Psoas muscle (tissue), 8 donors: ENCODE data around the gene MINDY3. TPM values are rescaled to one million over a fixed set of nuclear protein-coding genes. Genes with fewer than 3 reads are reported as not detected.

Experiments
- ATAC-seq, 4 donors: fragments of 200-7000 bp; cut with Tn5 transposase; one replicate each; pipeline ENCODE4 v1.9.1; 2020; ENCODE audit warnings: moderate library complexity in 3 of 4, mild to moderate bottlenecking in 2 of 4
- DNase-seq, 2 donors: peaks; one replicate each; pipeline ENCODE4 v3.0.0-alpha.2; 2020
- H3K27ac ChIP-seq: fragments of 200-600 bp; one replicate; pipeline ENCODE4 v1.8.0; 2022
- H3K27me3 ChIP-seq, 3 donors: fragments of 200-600 bp in 1 of 3; one replicate each; pipeline versions ENCODE4 v1.6.1 to v1.8.0; 2013 to 2022; ENCODE audit warnings: low read length in 2 of 3, mild to moderate bottlenecking in 2 of 3, moderate library complexity in 1 of 3; ENCODE audit not compliant: insufficient read depth in 3 of 3
- H3K36me3 ChIP-seq, 2 donors: fragments of 200-600 bp in 1 of 2; one replicate each; pipeline versions ENCODE4 v1.6.1 to v1.8.0; 2013 to 2022; ENCODE audit warnings: low read depth in 1 of 2, mild to moderate bottlenecking in 1 of 2, moderate library complexity in 1 of 2; ENCODE audit not compliant: insufficient read depth in 1 of 2
- H3K4me1 ChIP-seq: fragments of 200-600 bp; one replicate; pipeline ENCODE4 v1.8.0; 2022
- H3K4me3 ChIP-seq: fragments of 200-600 bp; one replicate; pipeline ENCODE4 v1.8.0; 2022; ENCODE audit warnings: mild to moderate bottlenecking
- H3K9me3 ChIP-seq: fragments of 200-600 bp; one replicate; pipeline ENCODE4 v1.8.0; 2022
- CTCF ChIP-seq: fragments of 200-600 bp; IDR thresholded peaks from one replicate; pipeline ENCODE4 v1.8.0; 2022; ENCODE audit warnings: antibody characterized with exemption
- WGBS, 3 donors: extraction: QIAGEN DNeasy Blood & Tissue Kit; methylation state at CpG; one replicate each; pipeline versions ENCODE4 v1.1.6 to v1.1.7; 2013; 5-methylcytosine and 5-hydroxymethylcytosine counted together
- intact Hi-C, 2 donors: fragments of 100-400 bp; cut with DNase I; formaldehyde crosslinking; loops; one replicate each; pipeline versions ENCODE4 v1.11.0 to v1.14.2; 2022
- polyA plus RNA-seq, 3 donors: library from polyadenylated mRNA; stranded (reverse); fragments of 200-250 nt; gene quantifications; one replicate each; pipeline ENCODE4 v1.2.3, GENCODE V29; 2013
- total RNA-seq, 4 donors: library from RNA; stranded (reverse); fragmentation: NEBNext Ultra II Directional in 2 of 4; extraction: Animal tissue kit (Norgen Biotek cat#: 25700) in 2 of 4; gene quantifications; one replicate each; pipeline versions ENCODE4 v1.2.1 to v1.2.4, GENCODE V29; 2021 to 2023
- donor health status: healthy with polysubstance abuse.
- donor health status: DM: no; HTN: no; CAD: no; lungs with moderate emphysema.
- donor health status: Bipolar disorder and iron deficiency.
- donor health status: healthy.
- donor health status: DM: yes; HTN: yes; CAD: no.
- donor health status: DM: no; HTN: no; CAD: no.
- donor health status: DM: no; HTN: no; CAD: no.
- donor health status: DM: yes; HTN: yes; CAD: no.

MINDY3 gene
- total and polyA plus RNA-seq, 7 donors, result 6.1 to 17.5 (median 9.9) TPM

GRCh38 chr10:15787426-15787825 lies 72.9 kb downstream of the MINDY3 start:
- Histone ChIP-seq H3K36me3 (peaks cover 0 to 39% of the 10 kb centered on the region in 2 donors), H3K4me1 (peaks cover 5% of the 10 kb centered on the region), H3K27ac (no peak overlapping the region), H3K9me3 (no peaks in the 10 kb centered on the region), H3K27me3 (no peaks in the 10 kb centered on the region), H3K4me3 (no peak overlapping the region)
- ATAC-seq (no peak), DNase-seq (no peak)
- 93 to 97% (median 94%) methylated on average over 5 of the region's 5 CpGs for WGBS, 3 donors
- intact Hi-C loops, result no loop called here
- TF ChIP-seq CTCF, result no peak

- H3K27ac ChIP-seq, result no peak overlapping the region
- H3K4me3 ChIP-seq, result no peak overlapping the region
- H3K4me1 ChIP-seq, result peaks cover 5% of the 10 kb centered on the region
- TF ChIP-seq CTCF, result no peak
- 94 to 95% (median 94%) methylated on average over 8 of the region's 8 CpGs for WGBS, 3 donors
- DNase-seq (no peak), ATAC-seq (no peak)
- intact Hi-C loops, result no loop called here
- H3K27me3 ChIP-seq, result no peaks in the 10 kb centered on the region
- peaks cover 0 to 56% of the 10 kb centered on the region in 2 donors for H3K36me3 ChIP-seq
- no peaks in the 10 kb centered on the region for H3K9me3 ChIP-seq
Measured at GRCh38 chr10:15784662-15785300, 75.5 kb downstream of the MINDY3 start.

GRCh38 chr10:15783941-15784636 lies 76.2 kb downstream of the MINDY3 start:
- no peaks in the 10 kb centered on the region for H3K27me3 ChIP-seq
- peaks cover 5% of the 10 kb centered on the region for H3K4me1 ChIP-seq
- ATAC-seq (no peak), DNase-seq (no peak)
- no peak for TF ChIP-seq CTCF
- peaks cover 0 to 55% of the 10 kb centered on the region in 2 donors for H3K36me3 ChIP-seq
- no peak overlapping the region for H3K27ac ChIP-seq
- no peak overlapping the region for H3K4me3 ChIP-seq
- H3K9me3 ChIP-seq, result no peaks in the 10 kb centered on the region
- WGBS, 3 donors, result 82 to 85% (median 83%) methylated on average over 5 of the region's 5 CpGs
- intact Hi-C loops, result no loop called here

- no peak overlapping the region for H3K4me3 ChIP-seq
- H3K27ac ChIP-seq, result no peak overlapping the region
- ATAC-seq (no peak), DNase-seq (no peak)
- no peaks in the 10 kb centered on the region for H3K9me3 ChIP-seq
- WGBS, 3 donors, result 44 to 55% (median 49%) methylated on average over 4 of the region's 4 CpGs
- H3K36me3 ChIP-seq, result peaks cover 0 to 52% of the 10 kb centered on the region in 2 donors
- TF ChIP-seq CTCF, result no peak
- H3K27me3 ChIP-seq, result no peaks in the 10 kb centered on the region
- intact Hi-C loops, result no loop called here
- H3K4me1 ChIP-seq, result peaks cover 5% of the 10 kb centered on the region
Measured at GRCh38 chr10:15782851-15783250, 77.5 kb downstream of the MINDY3 start.
